Loucy (cell line): Measurements from ENCODE around the gene DBH.

Experiments used
- H2AFZ ChIP-seq: fragments of 200-600 bp; sonication (generic); 2 replicates; pipeline ENCODE4 v1.6.0; 2016; ENCODE audit warnings: antibody characterized with exemption, mild to moderate bottlenecking, low read length, moderate library complexity
- H3F3A ChIP-seq: fragments of 200-600 bp; 2 replicates; pipeline ENCODE4 v1.6.0; 2016; ENCODE audit warnings: antibody characterized with exemption, low read depth, mild to moderate bottlenecking
- H3K27me3 ChIP-seq: fragments of 200-600 bp; sonication (generic); 2 replicates; pipeline ENCODE4 v1.6.1; 2014; ENCODE audit warnings: low read length, mild to moderate bottlenecking; ENCODE audit not compliant: insufficient read depth, poor library complexity, severe bottlenecking
- H3K36me3 ChIP-seq: fragments of 200-600 bp; sonication (generic); 2 replicates; pipeline ENCODE4 v1.6.1; 2016; ENCODE audit warnings: low read length; ENCODE audit not compliant: insufficient read depth
- H3K4me1 ChIP-seq: fragments of 200-600 bp; sonication (generic); 2 replicates; pipeline ENCODE4 v1.5.1; 2014; ENCODE audit warnings: low read length, mild to moderate bottlenecking; ENCODE audit not compliant: insufficient read depth, poor library complexity, severe bottlenecking
- H3K4me2 ChIP-seq: fragments of 200-600 bp; sonication (generic); 2 replicates; pipeline ENCODE4 v1.6.0; 2014; ENCODE audit warnings: antibody characterized with exemption, low read length, low read depth, mild to moderate bottlenecking; ENCODE audit not compliant: poor library complexity, severe bottlenecking
- H3K4me3 ChIP-seq: fragments of 200-600 bp; sonication (generic); 2 replicates; pipeline ENCODE4 v1.5.1; 2014; ENCODE audit warnings: low read length, mild to moderate bottlenecking, mixed read lengths; ENCODE audit not compliant: poor library complexity, severe bottlenecking
- H3K79me2 ChIP-seq: fragments of 200-600 bp; sonication (generic); 2 replicates; pipeline ENCODE4 v1.6.1; 2014; ENCODE audit warnings: low read length; ENCODE audit not compliant: insufficient read depth
- H3K9ac ChIP-seq: fragments of 200-600 bp; sonication (generic); 2 replicates; pipeline ENCODE4 v1.6.0; 2014; ENCODE audit warnings: mild to moderate bottlenecking, low read depth, low read length, moderate library complexity; ENCODE audit not compliant: poor library complexity, severe bottlenecking
- H3K9me2 ChIP-seq: fragments of 200-600 bp; sonication (generic); replicated peaks from 2 replicates; pipeline ENCODE4 v1.6.1; 2016; ENCODE audit warnings: low read depth, low read length, mixed read lengths
- H3K9me3 ChIP-seq: fragments of 200-600 bp; sonication (generic); 2 replicates; pipeline ENCODE4 v1.6.1; 2014; ENCODE audit warnings: mild to moderate bottlenecking, antibody characterized with exemption, low read length, low read depth; ENCODE audit not compliant: insufficient read depth
- H4K20me1 ChIP-seq: fragments of 200-600 bp; sonication (generic); 2 replicates; pipeline ENCODE4 v1.6.0; 2014; ENCODE audit warnings: antibody characterized with exemption, low read length, mild to moderate bottlenecking; ENCODE audit not compliant: insufficient read depth, poor library complexity, severe bottlenecking
- CTCF ChIP-seq: fragments of 200-600 bp; sonication (generic); conservative IDR thresholded peaks from 2 replicates; pipeline ENCODE4 v1.5.1; 2014; ENCODE audit warnings: mild to moderate bottlenecking, antibody characterized with exemption, low read length
- EZH2phosphoT487 ChIP-seq: fragments of 200-600 bp; IDR thresholded peaks from 2 replicates; pipeline ENCODE4 v1.6.1; 2018; ENCODE audit warnings: antibody characterized with exemption, mild to moderate bottlenecking, moderate library complexity, borderline replicate concordance

Gene DBH

GRCh38 chr9:133638711-133639110 lies 2.5 kb downstream of the DBH start:
- Histone ChIP-seq H4K20me1 (no peaks in the 10 kb centered on the region), H3K4me1 (peaks cover 4% of the 10 kb centered on the region), H3K9me3 (no peaks in the 10 kb centered on the region), H3K9me2 (no peaks in the 10 kb centered on the region), H3K36me3 (no peaks in the 10 kb centered on the region), H3K4me2 (no peak overlapping the region), H3K79me2 (no peaks in the 10 kb centered on the region), H3K4me3 (no peak overlapping the region), H3K9ac (no peak overlapping the region), H3F3A (no peaks in the 10 kb centered on the region), H2AFZ (no peak overlapping the region), H3K27me3 (no peaks in the 10 kb centered on the region)
- TF ChIP-seq EZH2phosphoT487, result no peak
- no peak for TF ChIP-seq CTCF

GRCh38 chr9:133639613-133640012 lies 3.5 kb downstream of the DBH start:
- H3K36me3 ChIP-seq, result no peaks in the 10 kb centered on the region
- TF ChIP-seq EZH2phosphoT487 (no peak), CTCF (no peak)

DNA sequence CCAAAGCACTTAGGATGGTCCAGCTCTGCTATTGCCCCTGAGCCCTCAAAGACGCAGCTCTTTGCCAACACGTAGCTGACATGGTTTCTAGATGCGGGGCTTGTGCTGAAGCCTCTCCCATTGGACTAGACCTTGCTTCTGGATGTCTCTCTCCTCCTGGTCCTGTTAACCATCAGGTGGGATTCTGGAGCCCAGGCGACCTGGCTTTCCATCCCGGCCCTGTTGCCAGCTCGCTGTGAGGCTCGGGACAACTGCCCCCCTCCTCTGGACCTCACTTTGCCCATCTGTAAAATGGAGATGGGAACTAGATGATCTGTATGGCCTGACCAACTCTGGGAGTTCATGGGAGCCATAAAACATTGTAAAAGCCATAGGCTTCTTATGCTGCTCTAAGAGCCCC lies 4.0 kb downstream of the DBH start:
- Histone ChIP-seq H3K9me3 (no peaks in the 10 kb centered on the region), H4K20me1 (no peaks in the 10 kb centered on the region), H3K36me3 (no peaks in the 10 kb centered on the region), H3K4me2 (no peak overlapping the region), H3K27me3 (no peaks in the 10 kb centered on the region), H3K9ac (no peak overlapping the region), H3K4me1 (peaks cover 1% of the 10 kb centered on the region), H3K79me2 (no peaks in the 10 kb centered on the region), H3K4me3 (no peak overlapping the region), H3F3A (no peaks in the 10 kb centered on the region), H3K9me2 (no peaks in the 10 kb centered on the region), H2AFZ (no peak overlapping the region)
- TF ChIP-seq EZH2phosphoT487 (no peak), CTCF (no peak)

More at GRCh38 chr9:133639613-133640012, 3.5 kb downstream of the DBH start:
- no peak overlapping the region for H3K9ac ChIP-seq
- no peaks in the 10 kb centered on the region for H3K9me3 ChIP-seq
- no peak overlapping the region for H3K4me2 ChIP-seq
- peaks cover 4% of the 10 kb centered on the region for H3K4me1 ChIP-seq
- H3F3A ChIP-seq, result no peaks in the 10 kb centered on the region
- no peaks in the 10 kb centered on the region for H3K79me2 ChIP-seq
- H2AFZ ChIP-seq, result no peak overlapping the region
- H3K9me2 ChIP-seq, result no peaks in the 10 kb centered on the region
- no peaks in the 10 kb centered on the region for H4K20me1 ChIP-seq
- no peaks in the 10 kb centered on the region for H3K27me3 ChIP-seq
- H3K4me3 ChIP-seq, result no peak overlapping the region
